ENCODE data around the gene USP11.

USP11 gene

GRCh38 chrX:47232803-47233332 is at the start of gene USP11:
TSS of gene USP11 (plus strand) at chrX:47233009. CDS start at chrX:47233044, 35 bp downstream.
- peak; percentile 70 for DNase-seq

- DNase-seq: no peak
Observed at GRCh38 chrX:47184486-47184885, 48.3 kb upstream of the USP11 start.

GRCh38 chrX:47185241-47185640 is 47.6 kb upstream of the USP11 start:
- DNase-seq: no peak

- no peak for DNase-seq
Observed at GRCh38 chrX:47186096-47186740, 46.6 kb upstream of the USP11 start.

- no peak for DNase-seq
Observed at GRCh38 chrX:47187106-47187677, 45.6 kb upstream of the USP11 start.

- DNase-seq: no peak
Observed at GRCh38 chrX:47189906-47190305, 42.9 kb upstream of the USP11 start.

- peak; percentile 89 for DNase-seq
Observed at GRCh38 chrX:47190445-47191269, 42.2 kb upstream of the USP11 start.

GRCh38 chrX:47191331-47191730 is 41.5 kb upstream of the USP11 start:
- DNase-seq: peak; percentile 58

GRCh38 chrX:47191806-47192401 is 40.9 kb upstream of the USP11 start:
- no peak for DNase-seq

GRCh38 chrX:47193475-47194193 is 39.2 kb upstream of the USP11 start, which contains the start of gene UBA1:
TSS of gene UBA1 (plus strand) at chrX:47193829. CDS start at chrX:47198803, 4,974 bp downstream.
- DNase-seq: peak; percentile 94

GRCh38 chrX:47194194-47194787 is 38.5 kb upstream of the USP11 start:
- no peak for DNase-seq

GRCh38 chrX:47196098-47196497 is 36.7 kb upstream of the USP11 start:
- DNase-seq: no peak

GRCh38 chrX:47197526-47197925 is 35.3 kb upstream of the USP11 start:
- no peak for DNase-seq

- no peak for DNase-seq
Observed at GRCh38 chrX:47198026-47198686, 34.7 kb upstream of the USP11 start.

- no peak for DNase-seq
Observed at GRCh38 chrX:47198687-47199080, 34.1 kb upstream of the USP11 start.

GRCh38 chrX:47199286-47199685 is 33.5 kb upstream of the USP11 start:
- DNase-seq: no peak

- DNase-seq: no peak
Observed at GRCh38 chrX:47200385-47201150, 32.2 kb upstream of the USP11 start.

GRCh38 chrX:47201345-47201944 is 31.4 kb upstream of the USP11 start:
- DNase-seq: no peak

- no peak for DNase-seq
Observed at GRCh38 chrX:47202316-47202715, 30.5 kb upstream of the USP11 start.

- DNase-seq: no peak
Observed at GRCh38 chrX:47202877-47203276, 29.9 kb upstream of the USP11 start.

Measured in CD4-positive, alpha-beta T cell treated with Interleukin-12 subunit alpha and Interleukin-12 subunit beta, for 1 hour (primary cell).